ENCODE data around the gene NCBP2. TPM values are rescaled to one million over a fixed set of nuclear protein-coding genes. Genes with fewer than 3 reads are reported as not detected.

Gene NCBP2
- polyA plus RNA-seq, 1 donor from 2014 or later, result 138 TPM

DNA sequence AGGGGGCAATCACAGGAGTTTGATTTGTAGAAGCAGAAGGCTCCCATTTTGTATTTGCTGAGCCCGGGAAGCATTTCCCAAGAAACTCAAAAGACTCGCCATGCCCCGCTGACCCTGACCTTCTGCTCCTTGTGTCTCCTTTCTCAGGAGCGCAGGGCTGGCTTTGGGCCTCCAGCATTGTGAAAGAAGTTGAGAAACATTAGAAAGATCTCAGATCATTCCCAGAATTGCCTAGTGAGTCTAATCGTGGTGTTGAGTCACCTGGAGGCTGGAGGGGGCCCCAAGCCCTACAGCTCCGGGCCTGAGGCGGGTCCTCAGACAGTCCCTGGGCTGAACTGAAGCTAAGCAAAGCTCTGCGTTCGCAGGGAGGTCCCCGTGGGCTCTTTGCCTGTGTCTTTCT is 37.2 kb upstream of the NCBP2 start:
- TF ChIP-seq SMC3 (conservative IDR thresholded peaks at IDR 0.05; ENCODE audit: poor library complexity) (no peak), RAD21 (conservative IDR thresholded peaks at IDR 0.05) (no peak), TAF1 (IDR thresholded peaks at IDR 0.05; ENCODE audit: low read depth) (no peak)
- TF ChIP-seq, protein P1, sequence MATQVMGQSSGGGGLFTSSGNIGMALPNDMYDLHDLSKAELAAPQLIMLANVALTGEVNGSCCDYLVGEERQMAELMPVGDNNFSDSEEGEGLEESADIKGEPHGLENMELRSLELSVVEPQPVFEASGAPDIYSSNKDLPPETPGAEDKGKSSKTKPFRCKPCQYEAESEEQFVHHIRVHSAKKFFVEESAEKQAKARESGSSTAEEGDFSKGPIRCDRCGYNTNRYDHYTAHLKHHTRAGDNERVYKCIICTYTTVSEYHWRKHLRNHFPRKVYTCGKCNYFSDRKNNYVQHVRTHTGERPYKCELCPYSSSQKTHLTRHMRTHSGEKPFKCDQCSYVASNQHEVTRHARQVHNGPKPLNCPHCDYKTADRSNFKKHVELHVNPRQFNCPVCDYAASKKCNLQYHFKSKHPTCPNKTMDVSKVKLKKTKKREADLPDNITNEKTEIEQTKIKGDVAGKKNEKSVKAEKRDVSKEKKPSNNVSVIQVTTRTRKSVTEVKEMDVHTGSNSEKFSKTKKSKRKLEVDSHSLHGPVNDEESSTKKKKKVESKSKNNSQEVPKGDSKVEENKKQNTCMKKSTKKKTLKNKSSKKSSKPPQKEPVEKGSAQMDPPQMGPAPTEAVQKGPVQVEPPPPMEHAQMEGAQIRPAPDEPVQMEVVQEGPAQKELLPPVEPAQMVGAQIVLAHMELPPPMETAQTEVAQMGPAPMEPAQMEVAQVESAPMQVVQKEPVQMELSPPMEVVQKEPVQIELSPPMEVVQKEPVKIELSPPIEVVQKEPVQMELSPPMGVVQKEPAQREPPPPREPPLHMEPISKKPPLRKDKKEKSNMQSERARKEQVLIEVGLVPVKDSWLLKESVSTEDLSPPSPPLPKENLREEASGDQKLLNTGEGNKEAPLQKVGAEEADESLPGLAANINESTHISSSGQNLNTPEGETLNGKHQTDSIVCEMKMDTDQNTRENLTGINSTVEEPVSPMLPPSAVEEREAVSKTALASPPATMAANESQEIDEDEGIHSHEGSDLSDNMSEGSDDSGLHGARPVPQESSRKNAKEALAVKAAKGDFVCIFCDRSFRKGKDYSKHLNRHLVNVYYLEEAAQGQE (IDR thresholded peaks at IDR 0.05; ENCODE audit: borderline replicate concordance), result no peak
- Histone ChIP-seq H2AFZ (ENCODE audit: low read depth, low read length) (no peak overlapping the region), H3K4me2 (ENCODE audit: low read length) (no peak overlapping the region), H3K9me3 (ENCODE audit: low read length) (peaks cover 2% of the 10 kb centered on the region), H4K20me1 (ENCODE audit: insufficient read depth) (no peaks in the 10 kb centered on the region), H3K27me3 (ENCODE audit: insufficient read depth, low read depth, low read length) (no peaks in the 10 kb centered on the region), H3K27ac (ENCODE audit: low read length) (no peak overlapping the region), H3K4me3 (ENCODE audit: low read length) (no peak overlapping the region), H3K9me2 (ENCODE audit: insufficient read depth, low read length) (no peaks in the 10 kb centered on the region), H3F3A (ENCODE audit: insufficient read depth, low read length, poor library complexity, severe bottlenecking) (no peaks in the 10 kb centered on the region), H3K79me2 (replicated peaks; ENCODE audit: insufficient read depth, low read length) (no peaks in the 10 kb centered on the region), H3K36me3 (ENCODE audit: insufficient read depth, low read length) (no peaks in the 10 kb centered on the region), H3K9ac (ENCODE audit: low read length) (no peak overlapping the region)

DNA sequence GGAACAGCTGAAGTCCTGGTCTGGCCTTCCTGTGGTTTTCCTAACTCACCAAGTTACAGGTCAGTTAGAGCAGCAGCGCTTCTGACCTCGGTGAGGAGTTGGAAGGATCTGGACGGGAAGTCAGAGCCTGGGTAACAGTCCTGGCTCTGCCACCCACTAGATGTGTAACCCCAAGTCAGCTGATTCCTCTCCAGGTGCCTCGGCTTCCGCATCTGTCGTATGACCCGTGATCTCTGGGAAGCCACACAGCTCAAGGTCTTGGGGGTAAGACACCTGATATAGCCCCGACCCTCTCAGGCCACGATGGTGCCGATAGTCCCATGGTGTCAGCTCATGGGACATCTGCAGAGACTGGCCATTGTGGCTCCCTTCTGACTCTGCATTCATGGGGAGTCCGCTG is 34.6 kb upstream of the NCBP2 start:
- H3F3A ChIP-seq (ENCODE audit: insufficient read depth, low read length, poor library complexity, severe bottlenecking), result no peaks in the 10 kb centered on the region
- H3K79me2 ChIP-seq (replicated peaks; ENCODE audit: insufficient read depth, low read length), result no peaks in the 10 kb centered on the region
- H3K9me3 ChIP-seq (ENCODE audit: low read length), result no peaks in the 10 kb centered on the region
- no peaks in the 10 kb centered on the region for H3K27me3 ChIP-seq (ENCODE audit: insufficient read depth, low read depth, low read length)
- no peaks in the 10 kb centered on the region for H4K20me1 ChIP-seq (ENCODE audit: insufficient read depth)
- no peak for TF ChIP-seq RAD21 (conservative IDR thresholded peaks at IDR 0.05)
- no peak for TF ChIP-seq EP300 (conservative IDR thresholded peaks at IDR 0.05; ENCODE audit: poor library complexity, severe bottlenecking)
- TF ChIP-seq MXI1 (conservative IDR thresholded peaks at IDR 0.05; ENCODE audit: poor library complexity, severe bottlenecking), result no peak
- TF ChIP-seq TAF1 (IDR thresholded peaks at IDR 0.05; ENCODE audit: low read depth), result no peak
- TF ChIP-seq SMC3 (conservative IDR thresholded peaks at IDR 0.05; ENCODE audit: poor library complexity), result no peak
- TF ChIP-seq, protein P1 (IDR thresholded peaks at IDR 0.05; ENCODE audit: borderline replicate concordance), result no peak
- no peak overlapping the region for H3K4me2 ChIP-seq (ENCODE audit: low read length)
- no peak overlapping the region for H3K27ac ChIP-seq (ENCODE audit: low read length)
- H3K9ac ChIP-seq (ENCODE audit: low read length), result no peak overlapping the region
- no peak overlapping the region for H2AFZ ChIP-seq (ENCODE audit: low read depth, low read length)
- H3K9me2 ChIP-seq (ENCODE audit: insufficient read depth, low read length), result no peaks in the 10 kb centered on the region
- no peaks in the 10 kb centered on the region for H3K36me3 ChIP-seq (ENCODE audit: insufficient read depth, low read length)
- no peak overlapping the region for H3K4me3 ChIP-seq (ENCODE audit: low read length)

DNA sequence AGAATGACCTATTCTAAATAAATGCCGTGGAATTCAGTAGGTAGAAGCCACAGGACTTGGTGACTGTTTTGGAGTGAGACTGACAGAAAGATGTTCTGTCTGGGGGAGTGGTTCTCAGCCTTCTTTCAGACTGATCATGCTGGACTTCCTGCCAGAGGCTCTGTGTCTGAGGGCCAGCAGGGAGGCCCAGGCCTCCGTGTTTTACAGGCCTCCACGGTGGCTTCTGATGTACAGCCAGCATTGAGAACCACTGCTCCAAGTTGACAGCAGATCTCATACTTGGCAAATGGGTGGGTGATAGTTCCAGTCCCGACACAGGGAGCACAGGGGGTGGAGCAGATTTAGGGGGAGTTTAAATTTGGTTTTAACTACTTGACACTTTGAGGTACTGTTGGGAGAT is 33.0 kb upstream of the NCBP2 start:
- Histone ChIP-seq H3K4me3 (ENCODE audit: low read length) (no peak overlapping the region), H3K9me3 (ENCODE audit: low read length) (peaks cover 4% of the 10 kb centered on the region), H3K9me2 (ENCODE audit: insufficient read depth, low read length) (no peaks in the 10 kb centered on the region), H3F3A (ENCODE audit: insufficient read depth, low read length, poor library complexity, severe bottlenecking) (no peaks in the 10 kb centered on the region), H3K27ac (ENCODE audit: low read length) (no peak overlapping the region), H4K20me1 (ENCODE audit: insufficient read depth) (no peaks in the 10 kb centered on the region), H3K4me2 (ENCODE audit: low read length) (no peak overlapping the region), H3K9ac (ENCODE audit: low read length) (no peak overlapping the region), H3K79me2 (replicated peaks; ENCODE audit: insufficient read depth, low read length) (no peaks in the 10 kb centered on the region), H3K36me3 (ENCODE audit: insufficient read depth, low read length) (no peaks in the 10 kb centered on the region), H3K27me3 (ENCODE audit: insufficient read depth, low read depth, low read length) (peaks cover 13% of the 10 kb centered on the region), H2AFZ (ENCODE audit: low read depth, low read length) (no peak overlapping the region)
- TF ChIP-seq, protein P1 (IDR thresholded peaks at IDR 0.05; ENCODE audit: borderline replicate concordance), result no peak
- no peak for TF ChIP-seq SMC3 (conservative IDR thresholded peaks at IDR 0.05; ENCODE audit: poor library complexity)
- TF ChIP-seq RAD21 (conservative IDR thresholded peaks at IDR 0.05), result no peak
- no peak for TF ChIP-seq EP300 (conservative IDR thresholded peaks at IDR 0.05; ENCODE audit: poor library complexity, severe bottlenecking)
- TF ChIP-seq, protein P2, sequence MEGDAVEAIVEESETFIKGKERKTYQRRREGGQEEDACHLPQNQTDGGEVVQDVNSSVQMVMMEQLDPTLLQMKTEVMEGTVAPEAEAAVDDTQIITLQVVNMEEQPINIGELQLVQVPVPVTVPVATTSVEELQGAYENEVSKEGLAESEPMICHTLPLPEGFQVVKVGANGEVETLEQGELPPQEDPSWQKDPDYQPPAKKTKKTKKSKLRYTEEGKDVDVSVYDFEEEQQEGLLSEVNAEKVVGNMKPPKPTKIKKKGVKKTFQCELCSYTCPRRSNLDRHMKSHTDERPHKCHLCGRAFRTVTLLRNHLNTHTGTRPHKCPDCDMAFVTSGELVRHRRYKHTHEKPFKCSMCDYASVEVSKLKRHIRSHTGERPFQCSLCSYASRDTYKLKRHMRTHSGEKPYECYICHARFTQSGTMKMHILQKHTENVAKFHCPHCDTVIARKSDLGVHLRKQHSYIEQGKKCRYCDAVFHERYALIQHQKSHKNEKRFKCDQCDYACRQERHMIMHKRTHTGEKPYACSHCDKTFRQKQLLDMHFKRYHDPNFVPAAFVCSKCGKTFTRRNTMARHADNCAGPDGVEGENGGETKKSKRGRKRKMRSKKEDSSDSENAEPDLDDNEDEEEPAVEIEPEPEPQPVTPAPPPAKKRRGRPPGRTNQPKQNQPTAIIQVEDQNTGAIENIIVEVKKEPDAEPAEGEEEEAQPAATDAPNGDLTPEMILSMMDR (IDR thresholded peaks at IDR 0.05; ENCODE audit: poor library complexity, severe bottlenecking), result no peak
- TF ChIP-seq TAF1 (IDR thresholded peaks at IDR 0.05; ENCODE audit: low read depth), result no peak
- no peak for TF ChIP-seq POLR2AphosphoS5 (IDR thresholded peaks at IDR 0.05)
- TF ChIP-seq MXI1 (conservative IDR thresholded peaks at IDR 0.05; ENCODE audit: poor library complexity, severe bottlenecking), result no peak
